ENCODE results near the gene RHOBTB3. TPM values are rescaled to one million over a fixed set of nuclear protein-coding genes. Genes with fewer than 3 reads are reported as not detected.

RHOBTB3 gene
- total RNA-seq, 4 donors from 2014 or later: 31.0 to 74.2 (median 46.3) TPM

DNA sequence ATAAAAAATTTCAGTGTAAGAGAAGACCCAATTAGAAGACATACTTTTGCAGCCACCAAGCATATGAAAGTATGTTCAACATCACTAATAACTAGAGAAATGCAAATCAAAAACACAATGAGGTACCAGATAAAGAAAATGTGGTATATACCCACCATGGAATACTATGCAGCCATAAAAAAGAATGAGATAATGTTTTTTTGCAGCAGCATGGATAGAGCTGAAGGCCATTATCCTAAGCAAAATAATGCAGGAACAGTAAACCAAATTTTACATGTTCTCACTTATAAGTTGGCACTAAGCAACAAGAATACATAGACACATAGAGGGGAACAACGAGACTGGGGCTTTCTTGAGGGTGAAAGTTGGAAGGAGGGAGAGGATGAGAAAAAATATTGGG lies 41.5 kb upstream of the RHOBTB3 start:
- H3K36me3 ChIP-seq: no peaks in the 10 kb centered on the region
- no peak for DNase-seq (ENCODE audit: low spot score in 2 of 2)

GRCh38 chr5:95690333-95690732 lies 40.8 kb upstream of the RHOBTB3 start:
- Histone ChIP-seq H3K9me3 (no peaks in the 10 kb centered on the region), H3K4me3 (no peak overlapping the region), H3K36me3 (no peaks in the 10 kb centered on the region), H3K27ac (no peak overlapping the region), H3K27me3 (no peaks in the 10 kb centered on the region), H3K4me1 (no peaks in the 10 kb centered on the region)
- no peak for DNase-seq (ENCODE audit: low spot score in 2 of 2)
- TF ChIP-seq, protein P1, sequence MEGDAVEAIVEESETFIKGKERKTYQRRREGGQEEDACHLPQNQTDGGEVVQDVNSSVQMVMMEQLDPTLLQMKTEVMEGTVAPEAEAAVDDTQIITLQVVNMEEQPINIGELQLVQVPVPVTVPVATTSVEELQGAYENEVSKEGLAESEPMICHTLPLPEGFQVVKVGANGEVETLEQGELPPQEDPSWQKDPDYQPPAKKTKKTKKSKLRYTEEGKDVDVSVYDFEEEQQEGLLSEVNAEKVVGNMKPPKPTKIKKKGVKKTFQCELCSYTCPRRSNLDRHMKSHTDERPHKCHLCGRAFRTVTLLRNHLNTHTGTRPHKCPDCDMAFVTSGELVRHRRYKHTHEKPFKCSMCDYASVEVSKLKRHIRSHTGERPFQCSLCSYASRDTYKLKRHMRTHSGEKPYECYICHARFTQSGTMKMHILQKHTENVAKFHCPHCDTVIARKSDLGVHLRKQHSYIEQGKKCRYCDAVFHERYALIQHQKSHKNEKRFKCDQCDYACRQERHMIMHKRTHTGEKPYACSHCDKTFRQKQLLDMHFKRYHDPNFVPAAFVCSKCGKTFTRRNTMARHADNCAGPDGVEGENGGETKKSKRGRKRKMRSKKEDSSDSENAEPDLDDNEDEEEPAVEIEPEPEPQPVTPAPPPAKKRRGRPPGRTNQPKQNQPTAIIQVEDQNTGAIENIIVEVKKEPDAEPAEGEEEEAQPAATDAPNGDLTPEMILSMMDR (IDR thresholded peaks at IDR 0.05): no peak
- TF ChIP-seq POLR2A (IDR thresholded peaks at IDR 0.05): no peak
- TF ChIP-seq EP300 (IDR thresholded peaks at IDR 0.05): no peak
- TF ChIP-seq POLR2AphosphoS5 (IDR thresholded peaks at IDR 0.05): no peak

More for the DNA sequence above, 41.5 kb upstream of the RHOBTB3 start:
- Histone ChIP-seq H3K9me3 (no peaks in the 10 kb centered on the region), H3K4me1 (no peaks in the 10 kb centered on the region), H3K27ac (no peak overlapping the region), H3K27me3 (no peaks in the 10 kb centered on the region), H3K4me3 (no peak overlapping the region)
- TF ChIP-seq, protein P1 (IDR thresholded peaks at IDR 0.05): no peak
- TF ChIP-seq POLR2A (IDR thresholded peaks at IDR 0.05) (no peak), EP300 (IDR thresholded peaks at IDR 0.05) (no peak), POLR2AphosphoS5 (IDR thresholded peaks at IDR 0.05) (no peak)
- 90% methylated on average over 1 of the region's 1 CpG for WGBS

DNA sequence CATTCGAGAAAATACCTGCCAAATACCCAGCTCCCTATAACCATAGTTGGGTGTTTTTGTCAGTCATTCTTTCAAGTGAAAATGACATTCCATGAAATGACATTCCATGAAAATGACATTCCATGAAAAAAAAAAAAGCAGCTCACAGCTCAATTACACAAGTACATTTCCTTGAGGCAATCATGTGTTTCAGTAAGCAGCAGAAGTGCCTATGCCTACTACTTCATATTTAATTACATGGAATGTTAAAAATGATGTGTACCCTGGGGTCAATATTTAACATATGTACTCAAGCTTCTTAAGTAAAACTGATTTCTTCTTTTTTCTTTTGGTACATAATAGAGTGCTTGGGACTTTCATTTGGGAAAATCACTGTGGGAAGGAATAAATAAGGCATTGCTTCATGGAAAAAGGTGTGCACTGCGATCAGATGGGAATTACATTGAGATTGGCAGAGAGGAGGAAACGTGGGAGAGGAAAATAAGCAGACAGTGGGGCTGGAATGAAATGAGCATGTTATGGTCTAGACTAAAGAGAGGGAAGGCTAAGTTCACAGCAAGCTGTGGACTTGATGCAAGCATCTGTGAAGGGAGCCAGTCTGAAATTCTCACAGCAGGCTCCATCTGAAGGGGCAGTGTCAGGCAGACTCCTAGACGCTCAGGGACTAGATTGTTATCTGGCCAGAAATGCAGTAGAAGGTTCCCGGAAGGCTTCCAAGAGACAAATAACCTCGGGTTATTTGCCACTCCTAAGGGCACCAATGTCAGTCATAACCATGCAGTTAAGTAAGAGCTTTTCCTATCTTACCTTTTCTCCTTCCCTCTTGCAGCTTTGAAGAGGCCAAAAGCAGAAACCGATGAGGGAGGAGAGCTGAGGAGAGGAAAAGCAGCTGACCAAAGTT lies 33.1 kb upstream of the RHOBTB3 start:
- Histone ChIP-seq H3K4me1 (peaks cover 4% of the 10 kb centered on the region), H3K27me3 (no peaks in the 10 kb centered on the region), H3K4me3 (no peak overlapping the region), H3K36me3 (no peaks in the 10 kb centered on the region), H3K9me3 (no peaks in the 10 kb centered on the region), H3K27ac (no peak overlapping the region)
- TF ChIP-seq, protein P1 (IDR thresholded peaks at IDR 0.05): no peak
- TF ChIP-seq POLR2A (IDR thresholded peaks at IDR 0.05) (no peak), EP300 (IDR thresholded peaks at IDR 0.05) (no peak), POLR2AphosphoS5 (IDR thresholded peaks at IDR 0.05) (no peak)
- WGBS: 32% methylated on average over 7 of the region's 7 CpGs
- no peak for DNase-seq (ENCODE audit: low spot score in 2 of 2)

DNA sequence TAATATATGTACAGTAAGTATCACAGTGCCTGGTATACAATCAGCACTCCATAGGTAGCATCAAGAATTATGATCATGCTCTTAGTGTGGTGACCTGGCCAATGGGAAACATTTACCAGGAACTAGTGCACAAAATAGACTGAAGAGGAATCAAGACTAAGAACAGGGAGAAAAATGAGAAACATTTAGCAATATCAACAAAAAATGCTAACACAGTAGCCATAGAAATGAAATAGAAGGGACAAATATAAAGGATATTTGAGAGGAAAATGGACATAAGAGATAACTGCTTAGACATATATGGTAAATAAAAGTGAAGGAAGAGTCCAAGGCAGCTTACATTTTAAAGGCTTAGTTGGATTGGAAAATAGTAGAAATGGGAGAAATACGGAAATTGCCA lies 31.8 kb upstream of the RHOBTB3 start:
- no peaks in the 10 kb centered on the region for H3K27me3 ChIP-seq
- H3K27ac ChIP-seq: no peak overlapping the region
- no peak for DNase-seq (ENCODE audit: low spot score in 2 of 2)
- no peak overlapping the region for H3K4me3 ChIP-seq
- no peaks in the 10 kb centered on the region for H3K36me3 ChIP-seq
- WGBS: 100% methylated on average over 1 of the region's 1 CpG
- TF ChIP-seq, protein P1 (IDR thresholded peaks at IDR 0.05): no peak
- TF ChIP-seq POLR2A (IDR thresholded peaks at IDR 0.05) (no peak), POLR2AphosphoS5 (IDR thresholded peaks at IDR 0.05) (no peak), EP300 (IDR thresholded peaks at IDR 0.05) (no peak)
- no peaks in the 10 kb centered on the region for H3K9me3 ChIP-seq
- peaks cover 4% of the 10 kb centered on the region for H3K4me1 ChIP-seq

GRCh38 chr5:95701074-95701473 lies 30.1 kb upstream of the RHOBTB3 start:
- Histone ChIP-seq H3K27ac (no peak overlapping the region), H3K9me3 (no peaks in the 10 kb centered on the region), H3K4me3 (no peak overlapping the region), H3K36me3 (no peaks in the 10 kb centered on the region), H3K27me3 (no peaks in the 10 kb centered on the region), H3K4me1 (peaks cover 4% of the 10 kb centered on the region)
- DNase-seq (ENCODE audit: low spot score in 2 of 2): no peak
- TF ChIP-seq POLR2AphosphoS5 (IDR thresholded peaks at IDR 0.05) (no peak), POLR2A (IDR thresholded peaks at IDR 0.05) (no peak), EP300 (IDR thresholded peaks at IDR 0.05) (no peak)
- TF ChIP-seq, protein P1 (IDR thresholded peaks at IDR 0.05): no peak

Measured in suprapubic skin (tissue), 4 donors.